Stomach (tissue), 9 donors: ENCODE data around the gene SLC5A5. TPM values are rescaled to one million over a fixed set of nuclear protein-coding genes. Genes with fewer than 3 reads are reported as not detected.
"Not testable (repeated sequence)": the region's sequence is repeated elsewhere in the genome, so short reads cannot be mapped to it uniquely, and the experiment has no call there.

Source experiments
- DNase-seq, 2 donors: peaks; one replicate each; pipeline versions ENCODE4 v3.0.0 to v3.0.0-alpha.2; 2013 to 2019
- H3K27ac ChIP-seq, 5 donors: fragments of 200-600 bp in 4 of 5; sonication (generic) in 4 of 5; one replicate each; pipeline ENCODE4 v1.5.1; 2013 to 2019; ENCODE audit warnings: mild to moderate bottlenecking in 1 of 5, moderate library complexity in 1 of 5
- H3K27me3 ChIP-seq, 3 donors: fragments of 200-600 bp; sonication (generic); one replicate each; pipeline ENCODE4 v1.5.1; 2017 to 2019; ENCODE audit warnings: mixed run types in 1 of 3
- H3K36me3 ChIP-seq, 4 donors: fragments of 200-600 bp; sonication (generic); 1 replicate in 3 of 4; 2 replicates in 1 of 4; pipeline ENCODE4 v1.5.1; 2016 to 2019
- H3K4me1 ChIP-seq, 4 donors: fragments of 200-600 bp; sonication (generic); one replicate each; pipeline ENCODE4 v1.5.1; 2016 to 2019
- H3K4me3 ChIP-seq, 4 donors: fragments of 200-600 bp; sonication (generic) in 3 of 4; one replicate each; pipeline ENCODE4 v1.5.1; 2016 to 2019; ENCODE audit warnings: mild to moderate bottlenecking in 1 of 4
- H3K9me3 ChIP-seq, 4 donors: fragments of 200-600 bp; sonication (generic); one replicate each; pipeline ENCODE4 v1.5.1; 2016 to 2019
- EP300 ChIP-seq: sonication (generic); formaldehyde crosslinking; IDR thresholded peaks from one replicate; pipeline ENCODE4 v1.6.1; 2017; ENCODE audit warnings: antibody characterized with exemption
- POLR2A ChIP-seq, 4 donors: fragments of 450-650 bp; IDR thresholded peaks; one replicate each; pipeline ENCODE4 v1.6.1; 2016; ENCODE audit warnings: antibody characterized with exemption in 4 of 4, control low read depth in 2 of 4, mild to moderate bottlenecking in 1 of 4, moderate library complexity in 1 of 4
- POLR2AphosphoS5 ChIP-seq, 3 donors: sonication (generic); formaldehyde crosslinking; IDR thresholded peaks; one replicate each; pipeline ENCODE4 v1.6.1; 2016; ENCODE audit warnings: antibody characterized with exemption in 3 of 3
- WGBS, 5 donors: extraction: QIAGEN DNeasy Blood & Tissue Kit in 3 of 5; methylation state at CpG; one replicate each; pipeline versions ENCODE4 v1.1.5 to v1.1.7; 2013 to 2018; 5-methylcytosine and 5-hydroxymethylcytosine counted together
- intact Hi-C: fragments of 100-400 bp; cut with DNase I; formaldehyde crosslinking; loops from one replicate; pipeline ENCODE4 v1.15.1; 2023; ENCODE audit warnings: low total_unique reads
- polyA plus RNA-seq, 3 donors: library from polyadenylated mRNA; stranded (reverse); fragments of 200-250 nt; gene quantifications; one replicate each; pipeline ENCODE4 v1.2.3, GENCODE V29; 2013
- total RNA-seq, 5 donors: library from RNA; depleted of rRNA; stranded (reverse); fragments of >200 nt; gene quantifications; one replicate each; pipeline versions ENCODE4 v1.1.0 to v1.2.3, GENCODE V29; 2014 to 2016
- TF ChIP-seq, protein P1 (sequence below), 7 experiments: fragments of 450-650 bp in 4 of 7; fragments of 200-600 bp in 3 of 7; sonication (generic) in 3 of 7; IDR thresholded peaks; one replicate each; pipeline ENCODE4 v1.5.1; 2016 to 2019; ENCODE audit warnings: antibody characterized with exemption in 7 of 7, control low read depth in 2 of 7, mild to moderate bottlenecking in 1 of 7
- donor health status: healthy with polysubstance abuse.
- donor health status: Bipolar disorder and iron deficiency.
- donor health status: healthy.

SLC5A5 gene
- total and polyA plus RNA-seq, 8 donors: 1.3 to 116 (median 19.7) TPM; not detected in 1

DNA sequence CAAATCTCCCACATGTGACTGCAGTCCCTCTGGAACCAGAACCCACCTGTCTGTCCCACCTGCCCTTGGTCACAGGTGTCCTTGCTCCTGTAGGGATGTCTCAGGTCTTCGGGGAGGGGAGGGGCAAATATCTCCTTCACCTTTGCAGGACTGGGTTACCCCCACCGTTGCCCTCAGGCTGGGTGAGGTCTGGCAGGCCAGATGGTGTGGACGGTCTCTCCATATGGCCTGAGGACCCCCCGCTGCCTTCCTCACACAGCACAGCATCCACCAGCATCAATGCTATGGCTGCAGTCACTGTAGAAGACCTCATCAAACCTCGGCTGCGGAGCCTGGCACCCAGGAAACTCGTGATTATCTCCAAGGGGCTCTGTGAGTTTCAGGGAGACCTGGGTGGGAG lies 10.0 kb downstream of the SLC5A5 start:
- Histone ChIP-seq H3K4me3 (no peak overlapping the region), H3K36me3 (no peaks in the 10 kb centered on the region), H3K27ac (no peak overlapping the region), H3K9me3 (no peaks in the 10 kb centered on the region), H3K4me1 (no peaks in the 10 kb centered on the region), H3K27me3 (peaks cover 0 to 42% (median 3%) of the 10 kb centered on the region in 3 donors)
- no peak for DNase-seq
- intact Hi-C loops: no loop called here
- TF ChIP-seq EP300 (no peak), POLR2A (IDR thresholded peaks at IDR 0.05) (no peak), POLR2AphosphoS5 (IDR thresholded peaks at IDR 0.05) (no peak)
- TF ChIP-seq, protein P1, sequence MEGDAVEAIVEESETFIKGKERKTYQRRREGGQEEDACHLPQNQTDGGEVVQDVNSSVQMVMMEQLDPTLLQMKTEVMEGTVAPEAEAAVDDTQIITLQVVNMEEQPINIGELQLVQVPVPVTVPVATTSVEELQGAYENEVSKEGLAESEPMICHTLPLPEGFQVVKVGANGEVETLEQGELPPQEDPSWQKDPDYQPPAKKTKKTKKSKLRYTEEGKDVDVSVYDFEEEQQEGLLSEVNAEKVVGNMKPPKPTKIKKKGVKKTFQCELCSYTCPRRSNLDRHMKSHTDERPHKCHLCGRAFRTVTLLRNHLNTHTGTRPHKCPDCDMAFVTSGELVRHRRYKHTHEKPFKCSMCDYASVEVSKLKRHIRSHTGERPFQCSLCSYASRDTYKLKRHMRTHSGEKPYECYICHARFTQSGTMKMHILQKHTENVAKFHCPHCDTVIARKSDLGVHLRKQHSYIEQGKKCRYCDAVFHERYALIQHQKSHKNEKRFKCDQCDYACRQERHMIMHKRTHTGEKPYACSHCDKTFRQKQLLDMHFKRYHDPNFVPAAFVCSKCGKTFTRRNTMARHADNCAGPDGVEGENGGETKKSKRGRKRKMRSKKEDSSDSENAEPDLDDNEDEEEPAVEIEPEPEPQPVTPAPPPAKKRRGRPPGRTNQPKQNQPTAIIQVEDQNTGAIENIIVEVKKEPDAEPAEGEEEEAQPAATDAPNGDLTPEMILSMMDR (IDR thresholded peaks at IDR 0.05): no peak
- 67 to 74% (median 71%) methylated on average over 4 to 7 of the region's 7 CpGs for WGBS, 5 donors

GRCh38 chr19:17883627-17884410 lies 12.1 kb downstream of the SLC5A5 start:
- no peak overlapping the region for H3K4me3 ChIP-seq
- WGBS, 5 donors: 70 to 77% (median 74%) methylated on average over 12 to 33 of the region's 33 CpGs
- intact Hi-C loops: no loop called here
- H3K36me3 ChIP-seq: no peaks in the 10 kb centered on the region
- DNase-seq: no peak
- H3K27ac ChIP-seq: no peak overlapping the region
- no peaks in the 10 kb centered on the region for H3K4me1 ChIP-seq
- H3K9me3 ChIP-seq: no peaks in the 10 kb centered on the region
- TF ChIP-seq, protein P1 (IDR thresholded peaks at IDR 0.05): no peak
- TF ChIP-seq POLR2AphosphoS5 (IDR thresholded peaks at IDR 0.05): no peak
- no peak for TF ChIP-seq POLR2A (IDR thresholded peaks at IDR 0.05)
- TF ChIP-seq EP300: no peak
- peaks cover 0 to 38% (median 3%) of the 10 kb centered on the region in 3 donors for H3K27me3 ChIP-seq

- intact Hi-C loops: no loop called here
- no peaks in the 10 kb centered on the region for H3K9me3 ChIP-seq
- H3K27ac ChIP-seq: no peak overlapping the region
- DNase-seq: no peak
- H3K4me1 ChIP-seq: no peaks in the 10 kb centered on the region
- TF ChIP-seq, protein P1 (IDR thresholded peaks at IDR 0.05): no peak
- TF ChIP-seq POLR2AphosphoS5 (IDR thresholded peaks at IDR 0.05) (no peak), EP300 (no peak), POLR2A (IDR thresholded peaks at IDR 0.05) (no peak)
- no peak overlapping the region for H3K4me3 ChIP-seq
- H3K36me3 ChIP-seq: no peaks in the 10 kb centered on the region
- peaks cover 0 to 53% (median 4%) of the 10 kb centered on the region in 3 donors for H3K27me3 ChIP-seq
- 66 to 78% (median 71%) methylated on average over 7 of the region's 7 CpGs for WGBS, 5 donors
Measured at GRCh38 chr19:17886515-17886914, 14.8 kb downstream of the SLC5A5 start.

GRCh38 chr19:17887221-17887620 lies 15.5 kb downstream of the SLC5A5 start:
- H3K36me3 ChIP-seq, H3K4me1 ChIP-seq, intact Hi-C loops, H3K27ac ChIP-seq, DNase-seq, H3K9me3 ChIP-seq, H3K4me3 ChIP-seq: not testable (repeated sequence)
- 71 to 76% (median 76%) methylated on average over 4 of the region's 4 CpGs for WGBS, 5 donors
- H3K27me3 ChIP-seq: peaks cover 0 to 56% (median 11%) of the 10 kb centered on the region in 3 donors

GRCh38 chr19:17888260-17888659 lies 16.5 kb downstream of the SLC5A5 start:
- Histone ChIP-seq H3K4me1 (no peaks in the 10 kb centered on the region), H3K4me3 (no peak overlapping the region), H3K9me3 (no peaks in the 10 kb centered on the region), H3K27me3 (peaks cover 0 to 60% (median 14%) of the 10 kb centered on the region in 3 donors), H3K27ac (no peak overlapping the region), H3K36me3 (no peaks in the 10 kb centered on the region)
- TF ChIP-seq, protein P1 (IDR thresholded peaks at IDR 0.05): no peak
- TF ChIP-seq POLR2A (IDR thresholded peaks at IDR 0.05): no peak
- TF ChIP-seq EP300: no peak
- no peak for TF ChIP-seq POLR2AphosphoS5 (IDR thresholded peaks at IDR 0.05)
- intact Hi-C loops: no loop called here
- WGBS, 5 donors: 18 to 56% (median 29%) methylated on average over 6 to 7 of the region's 7 CpGs
- DNase-seq: no peak
